Endothelial cell of umbilical vein (primary cell): Measurements from ENCODE around the gene ARFGEF3.

Source experiments
- CTCF ChIP-seq, 2 donors: IDR thresholded peaks; 1 replicate in 1 of 2; 2 replicates in 1 of 2; pipeline ENCODE4 v1.5.1; 2011; ENCODE audit warnings: low read length in 2 of 2, mild to moderate bottlenecking in 2 of 2, moderate library complexity in 2 of 2, control low read depth in 1 of 2, inconsistent platforms in 1 of 2, low read depth in 1 of 2; ENCODE audit not compliant: insufficient read depth in 1 of 2; ENCODE audit errors: extremely low read depth in 1 of 2
- EZH2 ChIP-seq: IDR thresholded peaks from 2 replicates; pipeline ENCODE4 v1.6.1; 2012; ENCODE audit warnings: borderline replicate concordance, low read depth, mild to moderate bottlenecking, moderate library complexity, low read length, inconsistent platforms; ENCODE audit not compliant: severe bottlenecking
- FOS ChIP-seq: IDR thresholded peaks from 2 replicates; pipeline ENCODE4 v1.6.1; 2011; ENCODE audit warnings: mild to moderate bottlenecking, low read length, moderate library complexity, borderline replicate concordance; ENCODE audit not compliant: insufficient read depth
- MAX ChIP-seq: IDR thresholded peaks from 2 replicates; pipeline ENCODE4 v1.6.1; 2011; ENCODE audit not compliant: insufficient read depth, insufficient read length
- MYC ChIP-seq: IDR thresholded peaks from one replicate; pipeline ENCODE4 v1.6.1; 2011; ENCODE audit warnings: mild to moderate bottlenecking, low read depth, low read length
- POLR2A ChIP-seq: IDR thresholded peaks from 2 replicates; pipeline ENCODE4 v1.6.1; 2012; ENCODE audit warnings: low read depth, mild to moderate bottlenecking, control low read depth, low read length

- TF ChIP-seq CTCF (IDR thresholded peaks at IDR 0.05; ENCODE audit: extremely low read depth in 1 of 2, insufficient read depth in 1 of 2, low read depth in 1 of 2, low read length in 2 of 2) (no peak), FOS (no peak), POLR2A (no peak), EZH2 (no peak), MAX (no peak), MYC (no peak)
Measured at GRCh38 chr6:138198430-138199091, 36.8 kb downstream of the ARFGEF3 start.
